Ramos (cell line): Measurements from ENCODE around the gene CD37.
"Not testable (repeated sequence)": the region's sequence is repeated elsewhere in the genome, so short reads cannot be mapped to it uniquely, and the experiment has no call there.

Source experiments
- in situ Hi-C: fragments of 300-500 bp; cut with MboI; formaldehyde crosslinking; loops from one replicate; pipeline ENCODE4 v1.14.3; 2022; ENCODE audit warnings: low sequenced_read_pairs; ENCODE audit not compliant: unreplicated experiment

CD37 gene

GRCh38 chr19:49371184-49371583 lies 36.0 kb downstream of the CD37 start:
- in situ Hi-C loops, result no loop called here

DNA sequence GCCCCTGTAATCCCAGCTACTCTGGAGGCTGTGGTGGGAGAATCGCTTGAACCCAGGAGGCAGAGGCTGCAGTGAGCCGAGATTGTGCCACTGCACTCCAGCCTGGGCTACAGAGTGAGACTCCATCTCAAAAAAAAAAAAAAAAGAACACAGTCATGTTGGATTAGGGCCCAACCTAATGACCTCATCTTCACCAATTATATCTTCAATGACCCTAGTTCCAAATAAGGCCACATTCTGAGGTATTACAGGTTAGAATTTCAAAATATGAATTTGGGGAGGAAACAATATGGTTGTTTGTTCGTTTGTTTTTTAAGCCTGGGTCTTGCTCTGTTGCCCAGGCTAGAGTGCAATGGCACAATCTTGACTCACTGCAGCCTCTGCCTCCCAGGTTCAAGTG lies 38.0 kb downstream of the CD37 start:
- in situ Hi-C loops, result not testable (repeated sequence)

GRCh38 chr19:49374665-49375434 lies 39.6 kb downstream of the CD37 start:
- in situ Hi-C loops, result no loop called here

DNA sequence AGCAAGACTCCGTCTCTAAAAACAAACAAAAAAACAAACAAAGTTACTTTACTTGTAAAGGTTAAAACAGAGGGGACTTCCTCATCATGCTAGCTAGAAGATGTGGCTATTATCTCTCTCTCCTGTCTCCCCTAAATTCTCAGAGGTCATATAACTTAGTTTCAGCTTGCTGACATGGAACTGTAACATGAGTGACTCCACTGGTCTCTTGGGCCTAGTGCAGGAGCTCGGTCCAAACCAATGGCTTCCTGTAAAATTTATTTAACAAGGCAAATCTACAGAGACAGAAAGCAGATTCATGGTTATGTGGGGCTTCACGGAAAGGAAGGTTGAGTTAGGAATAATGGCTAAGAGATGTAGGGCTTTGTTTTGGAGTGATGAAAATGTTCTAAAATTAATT lies 43.3 kb downstream of the CD37 start:
- in situ Hi-C loops, result no loop called here

GRCh38 chr19:49380391-49380790 lies 45.2 kb downstream of the CD37 start:
- in situ Hi-C loops, result no loop called here

DNA sequence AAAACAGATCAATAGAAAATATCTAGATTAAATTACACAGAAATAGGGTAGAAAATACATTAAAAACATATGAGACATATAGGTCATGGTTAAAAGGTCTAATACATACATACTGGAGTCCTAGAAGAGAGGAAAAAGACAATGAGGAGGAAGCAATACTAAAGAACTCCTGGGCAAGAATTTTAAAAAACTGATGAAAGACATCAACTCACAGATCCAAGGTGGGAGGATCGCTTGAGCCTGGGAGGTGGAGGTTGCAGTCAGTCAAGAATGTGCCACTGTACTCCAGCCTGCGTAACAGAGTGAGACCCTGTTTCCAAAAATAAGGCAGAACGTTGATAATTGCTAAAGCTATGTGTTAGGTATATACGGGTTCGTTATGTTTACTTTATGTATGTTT lies 47.4 kb downstream of the CD37 start:
- in situ Hi-C loops, result no loop called here

DNA sequence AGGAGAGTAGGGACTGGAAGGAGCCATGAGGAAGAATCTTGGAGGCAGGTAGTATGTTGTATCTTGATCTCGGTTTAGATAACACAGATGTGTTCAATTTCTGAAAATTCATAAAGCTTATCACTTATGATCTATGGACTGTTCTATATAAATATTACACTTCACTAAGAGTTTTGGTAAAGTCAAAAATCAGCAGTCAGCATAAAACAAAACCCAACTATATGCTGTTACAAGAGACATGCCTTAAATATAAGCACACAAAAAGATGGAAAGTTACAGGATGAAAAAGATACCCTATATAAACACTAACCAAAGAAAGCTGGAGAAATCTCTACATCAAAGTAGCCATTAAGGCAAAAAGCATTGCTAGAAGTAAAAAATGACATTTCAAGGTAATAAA lies 48.4 kb downstream of the CD37 start:
- in situ Hi-C loops, result no loop called here

DNA sequence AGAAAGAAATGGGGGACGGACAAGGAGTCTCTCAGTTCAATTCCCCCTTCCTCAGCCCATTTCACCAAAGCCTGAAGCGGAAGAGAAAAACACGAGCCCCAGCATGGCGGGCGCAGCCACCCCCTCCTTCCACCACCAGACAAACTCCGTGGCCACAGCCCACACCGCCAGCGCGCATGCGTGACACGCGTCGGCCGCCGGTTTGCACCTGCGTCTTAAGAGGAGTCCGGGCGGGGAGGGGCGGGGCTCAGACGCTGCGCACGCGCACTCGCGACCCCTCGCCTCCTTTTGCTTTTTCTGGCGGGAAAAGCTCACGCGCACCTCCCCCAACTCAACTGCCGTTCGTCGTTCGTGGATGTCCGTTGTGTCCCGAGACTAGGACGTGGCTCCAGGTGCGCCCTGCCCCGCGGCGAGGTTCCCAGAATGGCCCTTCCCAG lies 52.7 kb downstream of the CD37 start, which contains the start of gene KASH5:
TSS of gene KASH5 (plus strand) at position 314 of the 437 bp plus-strand sequence. CDS start 2,635 bp downstream, outside the sequence.
- in situ Hi-C loops, result no loop called here

GRCh38 chr19:49389406-49389805 lies 54.2 kb downstream of the CD37 start:
- in situ Hi-C loops, result no loop called here
